MM.1S (cell line): Measurements from ENCODE around the gene CCSER1.

Experiments used
- CTCF ChIP-seq: fragments of 300-600 bp; sonication (generic); IDR thresholded peaks from 2 replicates; pipeline ENCODE4 v1.5.1; 2016; ENCODE audit warnings: antibody characterized with exemption, low read length, mixed read lengths
- EZH2 ChIP-seq: fragments of 300-600 bp; sonication (generic); optimal IDR thresholded peaks from 2 replicates; pipeline ENCODE3; 2017; ENCODE audit warnings: low read depth, mild to moderate bottlenecking, antibody characterized with exemption, low read length, mixed read lengths
- EZH2phosphoT487 ChIP-seq: fragments of 300-600 bp; sonication (generic); IDR thresholded peaks from 2 replicates; pipeline ENCODE4 v1.6.1; 2018; ENCODE audit warnings: antibody characterized with exemption, low read length

- TF ChIP-seq EZH2phosphoT487: no peak
- no peak for TF ChIP-seq CTCF
- TF ChIP-seq EZH2: no peak
Observed at GRCh38 chr4:90226734-90227133, 99.5 kb downstream of the CCSER1 start.
